Activated T-cell treated with anti-CD3 and anti-CD28 coated beads for 1 hour (primary cell): ENCODE measurements around the gene TMEM14A.
"Not testable (repeated sequence)": the region's sequence is repeated elsewhere in the genome, so short reads cannot be mapped to it uniquely, and the experiment has no call there.

Experiments
- DNase-seq: peaks from one replicate; pipeline ENCODE4 v3.0.0-alpha.2; 2020; ENCODE audit warnings: low read depth

Gene TMEM14A

GRCh38 chr6:52697903-52698302 lies 27.0 kb downstream of the TMEM14A start:
- no peak for DNase-seq

GRCh38 chr6:52704060-52704459 lies 33.1 kb downstream of the TMEM14A start:
- no peak for DNase-seq

GRCh38 chr6:52704781-52705502 lies 34.0 kb downstream of the TMEM14A start:
- not testable (repeated sequence) for DNase-seq

DNA sequence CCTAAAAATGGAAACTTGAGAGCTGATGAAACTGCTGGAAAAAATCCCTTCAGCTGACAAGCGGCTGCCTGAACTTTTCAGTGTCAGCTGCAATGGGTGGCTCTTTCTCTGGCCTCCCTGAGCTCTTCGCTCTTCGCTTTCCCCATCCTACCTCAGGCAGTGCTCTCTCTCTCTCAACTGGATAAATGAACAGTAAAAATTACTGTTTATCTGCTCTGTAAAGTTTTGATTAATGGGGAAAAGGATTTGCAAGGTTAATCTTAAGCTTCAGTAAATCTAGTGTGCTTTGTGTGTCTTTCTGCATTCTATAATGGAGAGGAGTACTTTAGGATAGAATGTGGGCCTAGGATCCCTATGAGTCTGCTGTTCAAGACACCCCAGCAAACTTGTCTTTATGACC lies 35.1 kb downstream of the TMEM14A start:
- DNase-seq: no peak

DNA sequence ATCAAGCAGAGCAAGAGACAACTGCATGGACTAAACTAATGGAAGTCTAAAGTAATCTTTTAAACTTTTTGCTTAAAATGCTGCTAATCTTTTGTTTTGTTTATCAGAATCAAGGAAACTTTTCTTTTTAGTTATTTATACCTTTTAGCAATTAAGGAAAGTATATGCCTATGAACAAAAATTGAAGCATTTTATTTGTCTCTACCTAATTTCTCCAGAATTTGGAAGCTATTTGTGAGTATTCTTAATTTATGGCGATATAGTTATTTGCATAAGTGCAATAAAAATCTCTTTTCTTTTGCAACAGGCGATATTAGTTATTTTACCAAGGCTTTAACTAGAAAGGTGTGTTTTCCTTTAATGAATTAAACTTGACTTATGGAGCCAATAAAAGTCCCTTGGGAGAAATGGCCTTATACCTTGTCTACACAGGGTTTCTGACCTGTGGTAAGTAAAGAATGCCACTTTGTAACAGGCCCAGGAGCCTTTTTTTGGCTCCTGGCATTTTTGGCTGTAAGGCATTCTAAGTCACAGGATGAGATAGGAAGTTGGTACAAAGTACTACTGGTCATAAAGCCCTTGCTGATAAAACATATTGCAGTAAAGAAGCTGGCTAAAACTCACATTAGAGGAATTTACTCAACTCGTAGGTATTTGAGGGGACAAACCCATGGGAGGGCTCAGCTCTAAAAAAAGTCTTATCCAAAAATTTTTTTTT lies 37.2 kb downstream of the TMEM14A start:
- no peak for DNase-seq

GRCh38 chr6:52712136-52712535 lies 41.2 kb downstream of the TMEM14A start:
- no peak for DNase-seq

DNA sequence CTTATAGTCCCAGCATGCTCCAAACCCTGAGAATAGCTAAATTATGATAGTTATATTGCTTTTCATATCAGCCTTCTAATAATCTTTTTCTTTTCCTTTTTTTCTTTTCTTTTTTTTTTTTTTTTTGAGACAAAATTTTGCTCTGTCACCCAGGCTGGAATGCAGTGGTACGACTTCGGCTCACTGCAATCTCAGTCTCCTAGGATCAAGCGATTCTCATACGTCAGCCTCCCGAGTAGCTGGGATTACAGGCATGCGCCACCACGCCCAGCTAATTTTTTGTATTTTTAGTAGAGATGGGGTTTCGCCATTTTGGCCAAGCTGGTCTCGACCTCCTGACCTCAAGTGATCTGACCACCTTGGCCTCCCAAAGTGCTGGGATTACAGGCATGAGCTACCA lies 43.8 kb downstream of the TMEM14A start:
- not testable (repeated sequence) for DNase-seq

- DNase-seq: no peak
These were observed 47.6 kb downstream of the TMEM14A start for GRCh38 chr6:52718550-52718949.

DNA sequence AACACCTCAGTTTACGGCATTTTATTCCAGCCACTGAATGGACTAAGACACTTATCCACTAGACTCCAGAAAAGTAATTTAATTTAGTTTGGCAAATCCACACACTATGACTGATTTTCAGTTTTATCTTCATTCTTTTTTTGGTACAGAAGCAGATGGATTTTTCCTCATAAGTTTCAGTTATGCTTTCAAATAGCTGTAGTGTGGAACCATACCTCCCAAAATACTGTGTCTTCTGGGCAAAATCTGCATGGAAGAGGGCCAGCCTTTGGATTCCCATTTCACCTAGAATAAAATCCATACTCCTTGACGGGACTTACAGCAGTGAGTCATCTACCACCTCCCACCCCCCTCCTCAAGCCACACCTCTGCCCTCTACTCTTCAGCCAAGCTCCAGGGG lies 49.4 kb downstream of the TMEM14A start:
- no peak for DNase-seq

DNA sequence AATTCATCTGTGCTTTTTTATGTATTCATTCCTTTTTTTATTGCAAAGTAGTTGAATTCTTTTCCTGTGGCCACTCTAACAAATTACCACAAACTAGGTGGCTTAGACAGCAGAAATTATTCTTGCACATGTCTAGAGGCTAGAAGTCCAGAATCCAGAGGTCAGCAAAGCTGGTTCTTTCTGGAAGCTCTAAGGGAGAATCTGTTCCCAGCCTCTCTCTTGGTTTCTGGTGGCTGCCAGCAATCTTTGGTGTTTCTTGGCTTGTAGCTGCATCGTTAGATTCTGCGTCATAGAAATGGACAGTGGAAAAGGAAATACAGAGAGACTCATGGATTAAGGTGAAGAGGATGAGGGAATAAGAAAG lies 53.1 kb downstream of the TMEM14A start:
- no peak for DNase-seq

DNA sequence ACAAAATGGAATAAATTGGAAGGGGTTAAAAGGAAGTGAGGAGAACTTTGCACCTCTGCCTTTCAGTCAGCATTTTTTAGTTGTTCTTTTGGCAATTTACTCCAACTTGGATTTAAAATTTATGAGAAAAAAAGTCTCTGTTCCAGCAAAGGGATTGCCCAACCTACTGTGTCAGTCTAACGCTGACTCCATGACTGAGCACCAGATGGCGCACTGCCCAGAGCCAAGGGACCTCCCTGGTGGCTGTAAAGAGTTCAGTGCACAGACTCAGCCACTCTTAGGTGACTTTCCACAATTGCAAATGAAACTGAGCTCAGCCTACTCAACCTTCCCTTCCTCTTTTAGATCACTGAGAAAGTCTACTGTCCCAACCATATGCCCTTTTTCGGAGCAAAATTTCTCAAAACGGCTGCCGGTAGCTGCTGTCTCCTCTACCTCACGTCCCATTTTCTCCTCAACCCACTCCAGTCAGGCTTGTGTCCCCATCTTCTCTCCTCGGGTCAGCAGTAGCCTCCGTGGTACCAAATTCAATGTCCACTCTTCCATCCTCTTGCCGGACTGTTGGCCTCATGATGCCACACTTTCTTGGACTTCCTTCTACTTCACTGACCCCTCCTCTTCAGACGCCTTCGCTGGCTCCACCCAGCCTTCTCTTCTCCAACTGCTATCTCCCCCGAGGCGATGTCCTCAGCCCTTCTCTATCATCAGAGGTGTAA lies 53.7 kb downstream of the TMEM14A start:
- peak; percentile 23 for DNase-seq

- DNase-seq: no peak
These were observed 54.2 kb downstream of the TMEM14A start for GRCh38 chr6:52725143-52725534.

DNA sequence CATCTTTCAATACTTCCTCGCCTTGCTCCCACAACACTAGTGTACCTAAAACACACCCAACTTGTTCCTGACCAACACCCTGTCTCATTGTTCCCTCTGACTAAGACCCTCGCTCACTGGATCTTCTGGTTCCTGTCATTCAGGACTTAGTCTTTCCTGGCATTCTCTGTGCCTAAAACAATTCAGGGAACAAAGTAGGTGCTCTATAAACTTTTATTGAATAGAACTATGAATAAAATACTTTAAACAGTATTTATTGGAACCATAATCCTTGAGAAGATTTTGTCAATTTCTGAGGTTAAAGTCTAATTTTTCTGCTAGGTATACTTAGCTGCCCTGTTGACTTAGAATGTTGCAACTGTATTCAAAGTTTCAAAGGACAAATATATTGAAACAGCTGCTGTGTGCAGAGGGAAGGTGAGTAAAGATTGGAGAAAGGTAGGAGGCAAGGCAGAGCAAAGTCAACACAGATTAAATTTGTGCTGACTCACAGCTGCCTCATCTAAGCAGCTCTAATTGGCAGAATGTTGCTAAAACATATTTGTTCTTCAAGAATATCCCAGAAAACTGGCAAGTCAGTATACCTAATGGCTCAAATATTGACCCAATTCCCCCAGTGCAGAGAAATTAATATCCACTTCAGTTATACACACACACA lies 54.8 kb downstream of the TMEM14A start:
- no peak for DNase-seq

GRCh38 chr6:52726193-52726542 lies 55.3 kb downstream of the TMEM14A start:
- no peak for DNase-seq

- DNase-seq: no peak
These were observed 56.0 kb downstream of the TMEM14A start for GRCh38 chr6:52726741-52727535.

DNA sequence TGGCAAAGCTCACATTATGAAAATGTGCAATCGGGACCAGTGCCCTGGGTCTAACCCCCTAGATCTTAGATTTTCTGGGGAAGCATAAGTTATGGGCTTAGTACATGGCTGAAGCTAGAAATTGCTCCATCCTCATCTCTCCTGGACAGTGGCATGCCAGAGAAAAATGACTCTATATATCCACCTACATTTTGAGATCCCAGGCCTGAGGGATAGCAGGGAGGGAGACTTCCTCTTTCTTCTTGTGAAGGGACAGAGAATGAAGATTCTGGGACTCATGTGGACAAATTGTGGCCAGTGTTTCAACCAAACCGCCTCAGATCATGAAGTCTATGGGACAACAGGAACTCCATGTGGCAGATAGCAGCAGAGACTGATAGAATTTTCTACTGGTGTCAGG lies 57.0 kb downstream of the TMEM14A start:
- no peak for DNase-seq

DNA sequence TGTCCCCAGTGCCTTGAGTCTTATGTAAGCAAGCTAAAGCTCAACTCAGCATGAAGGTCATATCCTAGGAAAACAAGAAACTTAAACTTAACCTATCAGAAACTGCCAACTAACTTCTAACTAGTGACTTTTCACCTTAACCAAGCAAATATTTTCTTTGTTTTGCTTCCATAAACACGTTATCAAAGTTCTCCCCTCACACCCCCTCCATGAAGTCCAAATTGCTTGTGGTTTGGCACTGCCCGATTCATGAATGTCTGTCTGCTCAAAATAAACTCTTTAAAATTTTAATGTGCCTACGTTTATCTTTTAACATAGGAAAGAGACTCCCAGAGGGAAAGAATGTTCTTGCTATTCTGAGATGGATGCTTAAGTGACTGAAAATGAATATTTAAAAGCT lies 57.5 kb downstream of the TMEM14A start:
- no peak for DNase-seq

GRCh38 chr6:52729576-52729975 lies 58.7 kb downstream of the TMEM14A start:
- no peak for DNase-seq

DNA sequence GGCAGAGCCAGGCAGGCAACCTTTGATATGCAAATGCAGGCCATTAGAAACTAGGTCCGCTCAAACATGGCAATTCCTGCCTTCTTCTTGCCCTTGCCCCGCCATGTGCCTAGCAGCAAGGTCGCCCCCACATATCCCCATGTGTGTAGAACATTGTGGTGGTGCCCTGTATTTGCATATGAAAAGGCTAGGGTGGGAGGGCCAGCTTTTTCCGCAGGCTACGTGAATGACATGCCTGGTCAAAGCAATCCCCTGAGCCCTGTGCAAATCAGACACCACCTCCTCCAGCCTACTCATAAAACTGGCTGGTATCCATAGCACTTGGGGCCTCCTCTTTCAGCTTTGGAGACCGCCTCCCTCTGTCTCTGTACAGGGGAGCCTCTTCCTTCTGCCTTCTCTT lies 60.8 kb downstream of the TMEM14A start:
- no peak for DNase-seq

DNA sequence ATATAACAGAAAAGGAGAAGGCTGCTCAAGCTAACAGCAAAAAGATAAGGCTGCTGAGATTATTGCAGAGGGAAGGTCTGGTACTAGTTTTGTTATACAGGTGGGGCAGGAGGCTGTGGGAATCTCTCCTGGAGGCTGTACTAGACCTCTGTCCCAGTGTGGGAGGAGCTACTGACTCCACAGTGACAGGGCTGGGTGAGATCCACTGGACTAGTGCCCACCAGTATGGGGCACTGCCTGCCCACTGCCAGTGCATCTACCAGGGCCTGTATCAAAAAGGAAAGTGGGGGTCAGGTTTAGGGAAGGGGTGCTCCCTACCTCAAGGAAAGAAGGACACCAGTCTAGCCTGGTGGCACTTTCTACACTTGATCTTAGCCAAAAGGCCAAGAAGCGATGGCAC lies 62.3 kb downstream of the TMEM14A start:
- DNase-seq: no peak

DNA sequence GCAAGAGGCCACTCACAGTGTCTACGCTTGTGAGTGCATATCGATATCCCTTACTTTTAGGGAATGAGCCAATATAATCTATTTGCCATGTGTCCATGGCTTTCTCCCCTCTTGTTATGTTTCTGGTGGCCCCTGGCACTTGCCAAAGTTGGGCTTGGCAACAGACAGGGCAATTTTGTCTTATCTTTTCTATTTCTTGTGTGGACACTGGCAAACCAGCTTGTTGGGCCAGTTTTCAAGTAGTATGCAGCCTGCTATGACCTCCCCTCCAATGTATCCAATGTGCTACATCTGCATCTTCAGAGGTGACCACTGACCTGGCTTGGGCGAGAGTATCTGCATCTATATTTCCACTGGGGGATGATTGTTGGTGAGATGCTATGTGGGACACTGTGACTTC lies 63.2 kb downstream of the TMEM14A start:
- no peak for DNase-seq

GRCh38 chr6:52735071-52735470 lies 64.2 kb downstream of the TMEM14A start:
- no peak for DNase-seq
